ENCODE measurements around the gene RUVBL2. TPM values are rescaled to one million over a fixed set of nuclear protein-coding genes. Genes with fewer than 3 reads are reported as not detected.

Gene RUVBL2
- total RNA-seq, 1 experiment from 2014 or later = 227 TPM

DNA sequence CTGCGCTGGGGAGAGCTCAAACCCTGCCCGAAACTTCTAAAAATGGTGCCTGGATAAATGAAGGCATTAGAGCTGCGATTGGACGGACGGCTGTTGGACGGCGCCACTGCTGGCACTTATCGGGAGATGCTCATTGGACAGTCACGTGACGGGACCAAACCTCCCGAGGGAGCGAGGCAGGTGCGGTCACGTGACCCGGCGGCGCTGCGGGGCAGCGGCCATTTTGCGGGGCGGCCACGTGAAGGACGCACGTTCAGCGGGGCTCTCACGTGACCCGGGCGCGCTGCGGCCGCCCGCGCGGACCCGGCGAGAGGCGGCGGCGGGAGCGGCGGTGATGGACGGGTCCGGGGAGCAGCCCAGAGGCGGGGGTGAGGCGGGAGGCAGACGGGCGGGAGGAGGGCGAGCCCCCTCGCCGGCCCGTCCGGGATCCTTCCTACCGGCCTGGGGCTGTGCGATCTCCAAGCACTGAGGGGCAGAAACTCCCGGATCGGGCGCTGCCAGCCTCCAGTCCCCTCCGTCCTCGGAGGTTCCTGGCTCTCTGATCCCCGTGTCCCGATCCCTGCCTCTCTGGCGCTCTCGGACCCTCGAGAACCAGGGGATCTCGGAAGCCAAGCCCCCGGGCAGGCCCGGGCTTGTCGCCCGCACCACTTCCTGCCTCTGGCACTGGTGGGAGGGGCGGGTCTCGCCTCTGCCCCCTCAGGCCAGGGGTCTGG is 38.9 kb upstream of the RUVBL2 start, which contains the start of gene BAX:
BAX (plus strand) TSS at position 281 of the 713 bp plus-strand sequence; CDS start at position 335, 54 bp downstream.
- intact Hi-C loops (cut with micrococcal nuclease; ENCODE audit: unreplicated experiment) = no loop called here
- H3K4me3 ChIP-seq (ENCODE audit: low read depth, low read length, poor library complexity, severe bottlenecking) = peak within 1 kb of the TSS; percentile 81
- no TSS peak for BruUV-seq (replicated peaks)
- peaks cover 10% of the 10 kb centered on the region for H3K4me1 ChIP-seq (ENCODE audit: insufficient read depth, low read length, poor library complexity, severe bottlenecking)
- peak; percentile 98 for DNase-seq (ENCODE audit: low spot score)
- POLR2A ChIA-PET (ENCODE audit: low non-redundant PET) = interaction anchor here (0.6 to 0.7 kb wide), 2 partner anchors 9 to 37 kb away, joined by 3 read pairs; no protein-coding TSS in a partner anchor
- H3K27me3 ChIP-seq (replicated peaks; ENCODE audit: insufficient read depth, low read depth, low read length, poor library complexity) = no peaks in the 10 kb centered on the region
- H3K27ac ChIP-seq (ENCODE audit: low read depth, low read length, poor library complexity, severe bottlenecking) = peak within 1 kb of the TSS; percentile 83
- H3K36me3 ChIP-seq (ENCODE audit: insufficient read depth, low read length, poor library complexity, severe bottlenecking) = no peaks in the 10 kb centered on the region
- CTCF ChIA-PET = no interaction called here
- no peaks in the 10 kb centered on the region for H3K9me3 ChIP-seq (ENCODE audit: low read depth, low read length, poor library complexity, severe bottlenecking)
- TF ChIP-seq CTCF (conservative IDR thresholded peaks at IDR 0.05; ENCODE audit: low read depth, low read length) (no peak), EZH2 (IDR thresholded peaks at IDR 0.05; ENCODE audit: borderline replicate concordance, low read depth, low read length, poor library complexity, severe bottlenecking) (no peak)

GRCh38 chr19:48955308-48955958 is 38.3 kb upstream of the RUVBL2 start:
- no peaks in the 10 kb centered on the region for H3K9me3 ChIP-seq (ENCODE audit: low read depth, low read length, poor library complexity, severe bottlenecking)
- peaks cover 10% of the 10 kb centered on the region for H3K4me1 ChIP-seq (ENCODE audit: insufficient read depth, low read length, poor library complexity, severe bottlenecking)
- peak overlapping the region; percentile 81 for H3K4me3 ChIP-seq (ENCODE audit: low read depth, low read length, poor library complexity, severe bottlenecking)
- intact Hi-C loops (cut with micrococcal nuclease; ENCODE audit: unreplicated experiment) = no loop called here
- no peaks in the 10 kb centered on the region for H3K36me3 ChIP-seq (ENCODE audit: insufficient read depth, low read length, poor library complexity, severe bottlenecking)
- H3K27ac ChIP-seq (ENCODE audit: low read depth, low read length, poor library complexity, severe bottlenecking) = peak overlapping the region; percentile 83
- H3K27me3 ChIP-seq (replicated peaks; ENCODE audit: insufficient read depth, low read depth, low read length, poor library complexity) = no peaks in the 10 kb centered on the region
- POLR2A ChIA-PET (ENCODE audit: low non-redundant PET) = interaction anchor here (0.6 kb wide), 1 partner anchor 37 kb away, joined by 3 read pairs; no protein-coding TSS in a partner anchor
- BruUV-seq (replicated peaks) = no TSS peak
- no peak for DNase-seq (ENCODE audit: low spot score)
- CTCF ChIA-PET = no interaction called here
- TF ChIP-seq CTCF (conservative IDR thresholded peaks at IDR 0.05; ENCODE audit: low read depth, low read length) = no peak
- no peak for TF ChIP-seq EZH2 (IDR thresholded peaks at IDR 0.05; ENCODE audit: borderline replicate concordance, low read depth, low read length, poor library complexity, severe bottlenecking)

DNA sequence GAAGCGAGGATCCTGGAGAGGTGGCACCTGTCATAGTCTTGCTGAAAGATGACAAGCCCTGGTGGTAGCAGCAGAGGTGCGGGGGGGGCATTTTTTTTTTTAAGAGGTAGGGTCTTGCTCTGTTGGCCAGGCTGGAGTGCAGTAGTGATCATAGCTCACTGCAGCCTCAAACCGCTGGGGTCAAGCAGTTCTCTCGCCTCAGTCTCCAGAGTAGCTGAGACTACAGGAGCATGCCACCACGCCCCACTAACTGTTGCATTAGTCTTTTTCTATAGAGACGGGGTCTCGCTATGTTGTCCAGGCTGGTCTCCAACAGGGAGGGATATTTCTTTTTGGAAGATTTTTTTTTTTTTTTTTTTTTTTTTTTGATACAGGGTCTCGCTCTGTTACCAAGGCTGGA is 35.7 kb upstream of the RUVBL2 start:
- CTCF ChIA-PET = no interaction called here
- H3K27me3 ChIP-seq (replicated peaks; ENCODE audit: insufficient read depth, low read depth, low read length, poor library complexity) = no peaks in the 10 kb centered on the region
- no peaks in the 10 kb centered on the region for H3K36me3 ChIP-seq (ENCODE audit: insufficient read depth, low read length, poor library complexity, severe bottlenecking)
- no peak overlapping the region for H3K4me3 ChIP-seq (ENCODE audit: low read depth, low read length, poor library complexity, severe bottlenecking)
- H3K4me1 ChIP-seq (ENCODE audit: insufficient read depth, low read length, poor library complexity, severe bottlenecking) = peaks cover 12% of the 10 kb centered on the region
- TF ChIP-seq CTCF (conservative IDR thresholded peaks at IDR 0.05; ENCODE audit: low read depth, low read length) = no peak
- TF ChIP-seq EZH2 (IDR thresholded peaks at IDR 0.05; ENCODE audit: borderline replicate concordance, low read depth, low read length, poor library complexity, severe bottlenecking) = no peak
- intact Hi-C loops (cut with micrococcal nuclease; ENCODE audit: unreplicated experiment) = no loop called here
- H3K27ac ChIP-seq (ENCODE audit: low read depth, low read length, poor library complexity, severe bottlenecking) = no peak overlapping the region
- no TSS peak for BruUV-seq (replicated peaks)
- POLR2A ChIA-PET (ENCODE audit: low non-redundant PET) = no interaction called here
- no peaks in the 10 kb centered on the region for H3K9me3 ChIP-seq (ENCODE audit: low read depth, low read length, poor library complexity, severe bottlenecking)
- no peak for DNase-seq (ENCODE audit: low spot score)
